Chondrocyte (in vitro differentiated cells): Measurements from ENCODE around the gene NUDCD2. TPM values are rescaled to one million over a fixed set of nuclear protein-coding genes. Genes with fewer than 3 reads are reported as not detected.
"Not testable (repeated sequence)": the region's sequence is repeated elsewhere in the genome, so short reads cannot be mapped to it uniquely, and the experiment has no call there.

Experiments used
- DNase-seq: peaks from one replicate; pipeline ENCODE4 v3.0.0; 2021; ENCODE audit warnings: mixed read lengths, low spot score
- H3K27ac Mint-ChIP-seq: one replicate; pipeline ENCODE4 v1.8.0; 2021; ENCODE audit warnings: mild to moderate bottlenecking, moderate library complexity, mixed read lengths; ENCODE audit not compliant: unreplicated experiment
- H3K27me3 Mint-ChIP-seq: 2 replicates; pipeline ENCODE4 v1.8.0; 2021; ENCODE audit warnings: low read depth, mixed read lengths
- H3K36me3 Mint-ChIP-seq: 2 replicates; pipeline ENCODE4 v1.8.0; 2021; ENCODE audit warnings: low read depth, mixed read lengths
- H3K4me1 Mint-ChIP-seq: 2 replicates; pipeline ENCODE4 v1.8.0; 2021; ENCODE audit warnings: low read depth, mild to moderate bottlenecking, mixed read lengths
- H3K4me3 Mint-ChIP-seq: one replicate; pipeline ENCODE4 v1.8.0; 2021; ENCODE audit warnings: mild to moderate bottlenecking, moderate library complexity, mixed read lengths; ENCODE audit not compliant: unreplicated experiment
- H3K9me3 Mint-ChIP-seq: 2 replicates; pipeline ENCODE4 v1.8.0; 2021; ENCODE audit warnings: low read depth, mixed read lengths
- total RNA-seq: library from RNA; stranded (reverse); gene quantifications from 3 replicates; pipeline ENCODE4 v1.2.1, GENCODE V29; 2021
- TF ChIP-seq, protein P1 (sequence below): fragments of 200-600 bp; sonication (generic); IDR thresholded peaks from 2 replicates; pipeline ENCODE4 v1.5.0; 2021; ENCODE audit warnings: antibody characterized with exemption, mild to moderate bottlenecking, moderate library complexity

NUDCD2 gene
- total RNA-seq, 1 donor from 2014 or later: 27.1 TPM

DNA sequence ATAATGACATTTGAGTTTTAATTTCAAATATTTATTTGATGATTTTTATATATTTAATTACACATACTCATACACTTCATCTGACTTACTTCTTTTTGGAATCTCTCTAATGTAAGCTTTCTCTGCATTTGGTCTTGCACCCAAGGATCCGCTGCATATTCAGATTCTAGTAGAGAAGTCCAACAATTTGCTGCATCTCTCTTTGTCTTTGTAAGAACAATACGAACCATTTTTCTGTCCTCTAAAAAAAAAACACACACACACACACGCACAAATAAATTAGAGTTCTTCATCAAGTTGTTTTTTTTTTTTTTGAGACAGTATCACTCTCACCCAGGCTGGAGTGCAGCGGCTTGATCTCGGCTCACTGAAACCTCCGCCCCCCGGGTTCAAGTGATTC lies 3.1 kb downstream of the NUDCD2 start:
- H3K36me3 Mint-ChIP-seq: peaks cover 12% of the 10 kb centered on the region
- H3K27ac Mint-ChIP-seq: no peak overlapping the region
- TF ChIP-seq, protein P1, sequence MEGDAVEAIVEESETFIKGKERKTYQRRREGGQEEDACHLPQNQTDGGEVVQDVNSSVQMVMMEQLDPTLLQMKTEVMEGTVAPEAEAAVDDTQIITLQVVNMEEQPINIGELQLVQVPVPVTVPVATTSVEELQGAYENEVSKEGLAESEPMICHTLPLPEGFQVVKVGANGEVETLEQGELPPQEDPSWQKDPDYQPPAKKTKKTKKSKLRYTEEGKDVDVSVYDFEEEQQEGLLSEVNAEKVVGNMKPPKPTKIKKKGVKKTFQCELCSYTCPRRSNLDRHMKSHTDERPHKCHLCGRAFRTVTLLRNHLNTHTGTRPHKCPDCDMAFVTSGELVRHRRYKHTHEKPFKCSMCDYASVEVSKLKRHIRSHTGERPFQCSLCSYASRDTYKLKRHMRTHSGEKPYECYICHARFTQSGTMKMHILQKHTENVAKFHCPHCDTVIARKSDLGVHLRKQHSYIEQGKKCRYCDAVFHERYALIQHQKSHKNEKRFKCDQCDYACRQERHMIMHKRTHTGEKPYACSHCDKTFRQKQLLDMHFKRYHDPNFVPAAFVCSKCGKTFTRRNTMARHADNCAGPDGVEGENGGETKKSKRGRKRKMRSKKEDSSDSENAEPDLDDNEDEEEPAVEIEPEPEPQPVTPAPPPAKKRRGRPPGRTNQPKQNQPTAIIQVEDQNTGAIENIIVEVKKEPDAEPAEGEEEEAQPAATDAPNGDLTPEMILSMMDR: no peak
- no peak for DNase-seq
- H3K4me1 Mint-ChIP-seq: peaks cover 33% of the 10 kb centered on the region
- no peaks in the 10 kb centered on the region for H3K27me3 Mint-ChIP-seq
- no peak overlapping the region for H3K4me3 Mint-ChIP-seq
- no peaks in the 10 kb centered on the region for H3K9me3 Mint-ChIP-seq

- no peak for DNase-seq
- peaks cover 12% of the 10 kb centered on the region for H3K36me3 Mint-ChIP-seq
- peaks cover 27% of the 10 kb centered on the region for H3K4me1 Mint-ChIP-seq
- H3K27ac Mint-ChIP-seq: no peak overlapping the region
- TF ChIP-seq, protein P1: no peak
- no peak overlapping the region for H3K4me3 Mint-ChIP-seq
- no peaks in the 10 kb centered on the region for H3K27me3 Mint-ChIP-seq
- H3K9me3 Mint-ChIP-seq: no peaks in the 10 kb centered on the region
Measured at GRCh38 chr5:163456029-163456589, 3.8 kb downstream of the NUDCD2 start.

DNA sequence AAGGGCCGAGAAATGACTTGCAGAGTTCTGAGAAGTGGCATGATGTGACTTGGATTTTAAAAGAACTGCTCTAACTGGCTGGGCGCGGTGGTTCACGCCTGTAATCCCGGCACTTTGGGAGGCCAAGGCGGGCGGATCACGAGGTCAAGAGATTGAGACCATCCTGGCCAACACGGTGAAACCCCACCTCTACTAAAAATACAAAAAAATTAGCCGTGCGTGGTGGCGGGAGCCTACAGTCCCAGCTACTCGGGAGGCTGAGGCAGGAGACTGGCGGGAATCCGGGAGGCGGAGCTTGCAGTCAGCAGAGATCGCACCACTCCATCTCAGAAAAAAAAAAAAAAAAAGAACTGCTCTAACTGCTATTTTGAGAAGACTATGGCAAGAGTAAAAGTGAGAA lies 4.5 kb downstream of the NUDCD2 start:
- DNase-seq, H3K4me3 Mint-ChIP-seq, H3K9me3 Mint-ChIP-seq, H3K27ac Mint-ChIP-seq, H3K27me3 Mint-ChIP-seq: not testable (repeated sequence)
- H3K4me1 Mint-ChIP-seq: peaks cover 21% of the 10 kb centered on the region
- H3K36me3 Mint-ChIP-seq: peaks cover 12% of the 10 kb centered on the region

- no peaks in the 10 kb centered on the region for H3K9me3 Mint-ChIP-seq
- DNase-seq: no peak
- H3K4me1 Mint-ChIP-seq: peaks cover 12% of the 10 kb centered on the region
- TF ChIP-seq, protein P1: no peak
- peaks cover 13% of the 10 kb centered on the region for H3K36me3 Mint-ChIP-seq
- no peak overlapping the region for H3K27ac Mint-ChIP-seq
- no peaks in the 10 kb centered on the region for H3K27me3 Mint-ChIP-seq
- H3K4me3 Mint-ChIP-seq: no peak overlapping the region
Measured at GRCh38 chr5:163453705-163454104, 6.2 kb downstream of the NUDCD2 start.

- no peak for DNase-seq
- H3K4me3 Mint-ChIP-seq: no peak overlapping the region
- no peaks in the 10 kb centered on the region for H3K9me3 Mint-ChIP-seq
- H3K4me1 Mint-ChIP-seq: peaks cover 7% of the 10 kb centered on the region
- TF ChIP-seq, protein P1: no peak
- no peak overlapping the region for H3K27ac Mint-ChIP-seq
- peaks cover 29% of the 10 kb centered on the region for H3K36me3 Mint-ChIP-seq
- H3K27me3 Mint-ChIP-seq: no peaks in the 10 kb centered on the region
Measured at GRCh38 chr5:163451489-163451888, 8.4 kb downstream of the NUDCD2 start.

DNA sequence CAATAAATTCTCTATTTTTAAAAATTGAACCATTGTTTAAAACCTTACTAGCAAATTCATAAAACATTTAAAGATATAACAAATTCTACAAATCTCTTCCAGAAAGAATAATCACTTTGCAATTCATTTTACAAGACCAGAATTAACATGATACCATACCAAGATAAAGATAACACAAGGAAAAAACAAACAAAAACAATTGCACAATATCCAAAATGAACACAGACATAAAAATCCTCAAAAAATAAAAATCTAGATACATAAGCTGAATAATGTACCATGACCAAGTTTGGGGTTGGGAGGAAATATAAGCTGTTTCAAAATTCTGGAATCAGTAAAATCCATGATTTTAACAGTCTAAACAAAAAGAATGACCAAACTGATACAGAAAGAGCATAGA lies 11.4 kb downstream of the NUDCD2 start:
- no peaks in the 10 kb centered on the region for H3K9me3 Mint-ChIP-seq
- no peak for DNase-seq
- peaks cover 27% of the 10 kb centered on the region for H3K36me3 Mint-ChIP-seq
- no peak overlapping the region for H3K27ac Mint-ChIP-seq
- H3K4me3 Mint-ChIP-seq: no peak overlapping the region
- H3K27me3 Mint-ChIP-seq: no peaks in the 10 kb centered on the region
- TF ChIP-seq, protein P1: no peak
- H3K4me1 Mint-ChIP-seq: no peaks in the 10 kb centered on the region
